ENCODE results near the gene MAN1A1.

The MAN1A1 gene

GRCh38 chr6:119218548-119218947, 131.0 kb downstream of the MAN1A1 start:
- no peaks in the 10 kb centered on the region for H3K27me3 ChIP-seq (ENCODE audit: insufficient read depth, low read length, poor library complexity, severe bottlenecking)
- no peak overlapping the region for H2AFZ ChIP-seq (ENCODE audit: low read length)
- H3F3A ChIP-seq (ENCODE audit: low read depth), result no peaks in the 10 kb centered on the region
- no peak overlapping the region for H3K4me2 ChIP-seq (ENCODE audit: low read depth, low read length, poor library complexity, severe bottlenecking)
- no peak overlapping the region for H3K4me3 ChIP-seq (ENCODE audit: low read length, poor library complexity, severe bottlenecking)
- H3K9me3 ChIP-seq (ENCODE audit: insufficient read depth, low read depth, low read length), result no peaks in the 10 kb centered on the region
- no peak overlapping the region for H3K9ac ChIP-seq (ENCODE audit: low read depth, low read length, poor library complexity, severe bottlenecking)
- no peak for TF ChIP-seq EZH2phosphoT487 (IDR thresholded peaks at IDR 0.05; ENCODE audit: borderline replicate concordance)
- TF ChIP-seq CTCF (conservative IDR thresholded peaks at IDR 0.05; ENCODE audit: low read length), result no peak
- peaks cover 15% of the 10 kb centered on the region for H3K4me1 ChIP-seq (ENCODE audit: insufficient read depth, low read length, poor library complexity, severe bottlenecking)
- no peaks in the 10 kb centered on the region for H3K36me3 ChIP-seq (ENCODE audit: insufficient read depth, low read length)
- H3K79me2 ChIP-seq (ENCODE audit: insufficient read depth, low read length), result no peaks in the 10 kb centered on the region
- H3K9me2 ChIP-seq (replicated peaks; ENCODE audit: low read depth, low read length), result no peaks in the 10 kb centered on the region
- H4K20me1 ChIP-seq (ENCODE audit: insufficient read depth, low read length, poor library complexity, severe bottlenecking), result no peaks in the 10 kb centered on the region

- no peak overlapping the region for H3K9ac ChIP-seq (ENCODE audit: low read depth, low read length, poor library complexity, severe bottlenecking)
- no peaks in the 10 kb centered on the region for H3K79me2 ChIP-seq (ENCODE audit: insufficient read depth, low read length)
- no peaks in the 10 kb centered on the region for H3K9me2 ChIP-seq (replicated peaks; ENCODE audit: low read depth, low read length)
- no peaks in the 10 kb centered on the region for H4K20me1 ChIP-seq (ENCODE audit: insufficient read depth, low read length, poor library complexity, severe bottlenecking)
- H3K4me3 ChIP-seq (ENCODE audit: low read length, poor library complexity, severe bottlenecking), result no peak overlapping the region
- peaks cover 15% of the 10 kb centered on the region for H3K4me1 ChIP-seq (ENCODE audit: insufficient read depth, low read length, poor library complexity, severe bottlenecking)
- TF ChIP-seq CTCF (conservative IDR thresholded peaks at IDR 0.05; ENCODE audit: low read length), result no peak
- TF ChIP-seq EZH2phosphoT487 (IDR thresholded peaks at IDR 0.05; ENCODE audit: borderline replicate concordance), result no peak
- no peaks in the 10 kb centered on the region for H3F3A ChIP-seq (ENCODE audit: low read depth)
- no peak overlapping the region for H3K4me2 ChIP-seq (ENCODE audit: low read depth, low read length, poor library complexity, severe bottlenecking)
- no peak overlapping the region for H2AFZ ChIP-seq (ENCODE audit: low read length)
- H3K9me3 ChIP-seq (ENCODE audit: insufficient read depth, low read depth, low read length), result no peaks in the 10 kb centered on the region
- H3K27me3 ChIP-seq (ENCODE audit: insufficient read depth, low read length, poor library complexity, severe bottlenecking), result no peaks in the 10 kb centered on the region
- H3K36me3 ChIP-seq (ENCODE audit: insufficient read depth, low read length), result no peaks in the 10 kb centered on the region
Measured at GRCh38 chr6:119215885-119216590, 133.5 kb downstream of the MAN1A1 start.

DNA sequence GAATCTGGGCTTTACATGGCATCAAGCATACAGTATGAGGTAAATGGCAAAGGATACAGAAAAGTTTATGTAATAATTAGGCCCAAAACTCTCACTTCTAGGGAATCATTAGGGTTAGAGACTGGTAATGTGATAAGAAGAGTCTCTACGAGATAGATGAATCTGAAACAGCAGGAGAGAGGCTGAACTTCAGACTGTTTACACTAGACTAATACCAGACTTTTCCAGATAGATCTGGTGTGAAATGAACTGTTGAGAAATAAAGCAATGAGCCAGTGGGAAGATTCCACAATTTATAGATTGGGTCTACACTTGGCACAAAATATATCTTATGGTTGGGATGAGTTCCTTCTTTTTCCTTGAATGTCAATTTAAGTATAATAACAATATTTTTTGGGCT, 134.3 kb downstream of the MAN1A1 start:
- H3K79me2 ChIP-seq (ENCODE audit: insufficient read depth, low read length), result no peaks in the 10 kb centered on the region
- no peaks in the 10 kb centered on the region for H3K9me2 ChIP-seq (replicated peaks; ENCODE audit: low read depth, low read length)
- H3K4me2 ChIP-seq (ENCODE audit: low read depth, low read length, poor library complexity, severe bottlenecking), result no peak overlapping the region
- H3K9ac ChIP-seq (ENCODE audit: low read depth, low read length, poor library complexity, severe bottlenecking), result no peak overlapping the region
- H3K27me3 ChIP-seq (ENCODE audit: insufficient read depth, low read length, poor library complexity, severe bottlenecking), result no peaks in the 10 kb centered on the region
- no peaks in the 10 kb centered on the region for H3K9me3 ChIP-seq (ENCODE audit: insufficient read depth, low read depth, low read length)
- no peak for TF ChIP-seq EZH2phosphoT487 (IDR thresholded peaks at IDR 0.05; ENCODE audit: borderline replicate concordance)
- no peak for TF ChIP-seq CTCF (conservative IDR thresholded peaks at IDR 0.05; ENCODE audit: low read length)
- peaks cover 8% of the 10 kb centered on the region for H3K4me1 ChIP-seq (ENCODE audit: insufficient read depth, low read length, poor library complexity, severe bottlenecking)
- no peak overlapping the region for H3K4me3 ChIP-seq (ENCODE audit: low read length, poor library complexity, severe bottlenecking)
- H4K20me1 ChIP-seq (ENCODE audit: insufficient read depth, low read length, poor library complexity, severe bottlenecking), result no peaks in the 10 kb centered on the region
- H2AFZ ChIP-seq (ENCODE audit: low read length), result no peak overlapping the region
- no peaks in the 10 kb centered on the region for H3K36me3 ChIP-seq (ENCODE audit: insufficient read depth, low read length)
- no peaks in the 10 kb centered on the region for H3F3A ChIP-seq (ENCODE audit: low read depth)

Data from Loucy (cell line).